GM18858 (cell line): ENCODE data around the gene BAMBI.
"Not testable (repeated sequence)": the region's sequence is repeated elsewhere in the genome, so short reads cannot be mapped to it uniquely, and the experiment has no call there.

Source experiments
- ATAC-seq: cut with Tn5 transposase; IDR thresholded peaks from one replicate; pipeline ENCODE4 v1.9.1; 2021; ENCODE audit not compliant: unreplicated experiment

The BAMBI gene

GRCh38 chr10:28676968-28677887, at the start of gene BAMBI:
Gene BAMBI (plus strand): TSS chr10:28677521. CDS start chr10:28677898, 377 bp downstream.
- ATAC-seq, result peak; percentile 97

- ATAC-seq, result peak; percentile 59
These were observed 49.0 kb upstream of the BAMBI start for GRCh38 chr10:28628184-28628893.

DNA sequence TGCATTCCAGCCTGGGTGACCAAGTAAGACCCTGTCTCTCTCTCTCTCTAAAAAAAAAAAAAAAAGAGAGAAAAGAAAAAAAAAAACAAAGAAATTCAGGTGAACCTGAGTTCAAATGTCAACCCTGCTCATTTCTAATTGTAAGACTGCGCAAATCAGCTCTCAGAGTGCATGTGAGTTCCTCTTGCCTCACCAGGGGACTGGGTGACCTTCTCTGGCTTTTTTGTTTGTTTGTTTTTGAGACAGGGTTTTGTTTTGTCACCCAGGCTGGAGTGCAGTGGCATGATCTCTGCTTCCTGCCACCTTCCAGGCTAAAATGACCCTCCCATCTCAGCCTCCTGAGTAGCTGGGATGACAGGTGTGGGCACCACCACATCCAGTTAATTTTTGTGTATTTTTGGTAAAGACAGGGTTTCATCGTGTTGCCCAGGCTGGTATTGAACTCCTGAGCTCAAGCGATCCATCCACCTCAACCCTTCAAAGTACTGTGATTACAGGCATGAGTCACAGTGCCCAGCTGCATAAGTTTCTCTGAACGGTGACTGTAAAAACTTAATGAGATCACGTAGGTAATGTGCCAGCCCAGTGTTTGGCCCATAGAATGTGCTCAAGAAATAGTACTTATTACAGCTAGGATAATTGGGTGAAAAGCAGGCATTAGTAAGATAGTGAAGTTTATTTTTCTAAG, 45.3 kb upstream of the BAMBI start:
- ATAC-seq, result no peak

DNA sequence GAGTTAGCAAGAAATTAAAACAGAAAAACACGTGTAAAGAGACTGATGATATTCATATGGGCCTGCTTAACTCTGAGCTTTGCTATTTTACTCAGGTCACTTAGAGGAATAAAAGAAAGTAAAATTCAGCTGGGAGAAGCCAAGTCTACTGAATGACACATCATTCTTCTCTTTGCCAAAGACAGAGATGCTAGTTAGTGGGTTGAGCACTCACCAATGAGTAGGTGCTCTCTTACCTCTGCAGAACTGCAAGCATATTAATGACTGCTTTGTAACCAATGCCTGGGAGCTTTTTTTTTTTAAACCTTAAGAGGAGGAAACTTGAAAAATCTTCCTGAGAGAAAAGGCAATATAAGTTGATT, 44.8 kb upstream of the BAMBI start:
- ATAC-seq, result no peak

- no peak for ATAC-seq
These were observed 43.6 kb upstream of the BAMBI start for GRCh38 chr10:28633750-28634149.

DNA sequence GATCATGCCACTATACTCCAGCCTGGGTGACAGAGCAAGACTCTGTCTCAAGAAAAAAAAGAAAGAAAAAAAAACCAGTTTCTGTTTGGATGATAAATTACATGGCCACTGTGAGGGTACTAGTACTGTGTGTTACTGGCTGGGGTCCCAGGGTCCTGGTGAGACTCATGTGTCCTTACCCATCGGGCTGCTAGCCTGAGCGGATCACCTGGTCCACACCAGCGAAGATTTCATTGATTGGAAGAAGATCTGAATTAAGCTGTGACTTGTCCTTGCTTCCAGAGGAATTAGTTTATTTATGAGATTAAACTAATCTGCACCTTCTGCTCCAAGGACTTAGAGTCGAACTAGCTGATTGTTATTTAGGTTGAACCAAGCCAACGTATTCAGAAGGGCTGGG, 40.0 kb upstream of the BAMBI start:
- ATAC-seq, result no peak

GRCh38 chr10:28638392-28638791, 38.9 kb upstream of the BAMBI start:
- ATAC-seq, result no peak

DNA sequence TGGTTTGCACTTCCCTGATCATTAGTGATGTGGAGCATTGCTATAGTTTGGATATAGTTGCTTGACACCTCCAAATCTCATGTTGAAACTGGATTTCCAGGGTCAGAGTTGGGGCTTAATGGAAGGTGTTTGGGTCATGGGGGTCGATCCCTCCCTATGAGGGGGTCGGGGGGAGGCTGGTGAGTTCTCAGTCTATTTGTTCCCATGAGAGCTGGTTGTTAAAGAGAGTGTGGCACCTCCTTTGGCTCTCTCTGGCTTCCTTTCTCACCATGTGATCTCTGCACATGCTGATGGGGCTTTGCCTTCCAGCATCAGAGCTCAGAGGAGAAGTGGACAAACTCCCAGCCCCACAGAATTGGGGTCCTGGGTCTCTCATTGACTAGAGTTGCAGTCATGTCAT, 36.8 kb upstream of the BAMBI start:
- no peak for ATAC-seq

DNA sequence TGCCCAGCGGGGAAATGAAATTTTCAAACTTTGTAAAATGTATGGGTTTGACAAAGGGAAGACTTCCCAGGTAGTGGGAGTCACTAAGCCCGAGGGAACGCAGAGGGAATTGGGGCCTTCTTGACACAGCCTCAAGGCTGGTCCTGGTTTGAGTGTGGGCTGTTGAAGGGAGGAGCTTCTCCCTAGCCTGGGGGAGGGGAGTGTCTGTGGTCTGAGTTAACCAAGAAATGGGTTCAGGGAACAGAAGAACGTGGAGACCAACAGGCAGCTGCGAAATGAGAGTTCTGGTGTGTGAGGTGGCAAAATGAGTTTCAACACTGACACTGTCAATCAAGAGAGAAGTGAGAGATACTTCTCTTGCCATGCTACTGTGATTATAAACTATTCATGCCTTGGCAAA, 32.7 kb upstream of the BAMBI start:
- ATAC-seq, result no peak

DNA sequence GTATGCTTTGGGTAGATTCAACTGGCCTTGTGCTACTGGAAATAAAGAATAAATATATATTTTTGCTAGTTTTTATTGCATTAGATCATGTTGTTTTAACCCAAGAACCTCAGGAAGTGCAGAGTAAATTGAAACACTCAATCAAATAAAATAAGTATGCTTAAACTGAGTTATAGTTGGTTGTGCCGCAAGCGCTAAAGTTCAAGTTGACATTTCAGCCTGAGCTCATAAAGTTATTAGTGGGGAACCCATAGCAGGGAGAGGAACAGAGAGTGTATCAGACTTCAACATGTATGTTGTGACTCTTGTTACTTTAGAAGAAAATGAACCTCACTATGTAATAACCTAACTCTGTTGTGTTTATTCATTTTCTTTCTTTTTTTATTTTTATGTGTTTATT, 25.2 kb upstream of the BAMBI start:
- no peak for ATAC-seq

GRCh38 chr10:28652703-28653102, 24.6 kb upstream of the BAMBI start:
- ATAC-seq, result no peak

DNA sequence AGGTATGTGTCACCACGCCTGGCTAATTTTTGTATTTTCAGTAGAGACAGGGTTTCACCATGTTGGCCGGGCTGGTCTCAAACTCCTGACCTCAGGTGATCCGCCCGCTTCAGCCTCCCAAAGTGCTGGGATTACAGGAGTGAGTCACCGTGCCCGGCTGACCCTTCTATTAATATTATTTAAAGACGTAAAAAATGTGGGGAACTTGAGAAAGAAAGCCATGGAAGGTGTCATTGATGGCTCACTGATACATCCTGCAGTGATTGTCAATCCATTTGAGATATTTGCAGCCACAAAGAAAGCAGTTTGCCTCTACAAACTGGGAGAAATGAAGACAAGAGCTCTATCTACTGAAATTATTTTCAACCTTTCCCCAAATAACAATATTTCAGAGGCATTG, 18.5 kb upstream of the BAMBI start:
- ATAC-seq, result not testable (repeated sequence)

GRCh38 chr10:28661035-28661434, 16.3 kb upstream of the BAMBI start:
- ATAC-seq, result no peak

GRCh38 chr10:28663576-28664368, 13.5 kb upstream of the BAMBI start:
- ATAC-seq, result peak; percentile 87

GRCh38 chr10:28664369-28664740, 13.0 kb upstream of the BAMBI start:
- no peak for ATAC-seq

DNA sequence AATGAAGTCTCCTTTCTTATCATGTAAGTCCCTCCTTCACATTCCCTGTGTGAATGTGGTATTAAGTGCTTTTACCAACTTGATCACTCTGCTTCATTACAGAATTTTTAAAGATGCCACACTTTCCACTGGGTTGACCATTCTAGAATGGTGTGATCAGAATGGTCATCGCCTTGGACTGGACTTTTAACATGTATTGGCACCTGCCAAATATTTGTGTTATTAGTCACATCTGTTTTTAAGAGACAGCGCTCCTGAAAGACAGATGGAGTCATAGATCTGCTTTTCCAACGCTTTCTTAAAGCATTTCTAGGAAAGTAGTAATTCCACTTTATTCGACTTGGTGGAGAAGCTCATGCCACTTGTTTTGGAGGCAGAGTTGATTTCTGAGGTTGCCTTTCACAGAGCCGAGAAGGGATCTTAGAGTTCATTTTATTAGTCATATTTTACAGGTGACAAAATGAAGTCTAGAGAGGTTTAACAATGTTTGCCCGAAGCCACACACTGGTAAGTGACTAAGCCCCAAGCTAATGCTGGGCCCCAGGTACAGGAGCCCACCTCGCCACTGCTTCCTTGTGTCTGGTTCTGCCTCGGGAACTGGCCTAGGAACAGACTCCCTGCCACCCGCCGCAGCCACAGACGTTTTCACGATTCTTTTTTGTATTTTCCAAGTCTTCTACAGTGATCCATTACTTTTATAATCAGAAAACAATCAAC, 10.4 kb upstream of the BAMBI start:
- ATAC-seq, result no peak

- no peak for ATAC-seq
These were observed 8.7 kb upstream of the BAMBI start for GRCh38 chr10:28668363-28669226.

DNA sequence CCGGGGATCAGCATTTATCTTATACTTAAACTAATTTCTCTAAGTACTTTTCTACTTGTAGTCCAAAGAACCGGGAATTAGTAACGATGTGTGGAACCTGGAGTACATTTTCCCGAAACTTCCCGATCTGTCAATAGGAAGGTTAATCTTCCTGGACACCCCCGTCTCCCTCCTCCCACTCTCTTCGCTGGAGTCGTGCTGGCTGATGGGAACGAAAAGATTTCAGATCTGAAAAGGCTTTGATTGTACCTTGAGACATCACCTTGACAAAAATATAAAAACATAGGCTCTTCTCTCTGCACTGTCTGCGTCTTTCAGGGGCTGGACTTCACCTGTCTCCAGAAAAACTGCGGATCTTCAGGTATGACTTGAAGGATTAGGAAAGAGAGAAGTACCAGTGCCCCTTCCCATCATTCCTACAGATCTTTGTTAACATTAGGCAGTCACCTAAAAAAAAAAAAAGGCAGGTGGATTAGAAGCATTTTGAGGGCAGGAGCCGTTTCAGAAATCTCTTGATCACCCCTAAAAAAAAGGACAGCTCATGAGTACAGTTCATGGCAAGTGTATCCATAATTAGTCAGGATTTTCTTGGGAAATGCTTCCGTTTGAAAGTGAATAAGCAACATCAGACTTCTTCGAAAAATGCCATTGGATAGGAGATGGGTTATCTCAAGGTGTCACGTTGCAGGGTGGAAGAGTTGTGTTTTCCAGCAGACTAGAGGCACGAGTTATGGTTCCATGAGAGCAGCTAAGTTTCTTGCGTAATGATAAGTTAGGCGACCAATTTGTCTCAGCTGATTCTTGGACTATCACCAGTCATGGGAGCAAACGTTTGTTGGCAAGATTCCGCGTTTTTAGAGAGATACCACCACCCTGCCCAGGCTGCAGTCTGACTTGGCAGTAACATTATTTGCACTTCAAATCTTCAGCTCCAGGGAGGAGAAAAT, 7.8 kb upstream of the BAMBI start:
- no peak for ATAC-seq
